ENCODE results near the gene NHLRC2.

- no peak for TF ChIP-seq CTCF (IDR thresholded peaks at IDR 0.05)
- TF ChIP-seq EZH2 (IDR thresholded peaks at IDR 0.05), result no peak
Observed at GRCh38 chr10:113957013-113957412, 102.6 kb downstream of the NHLRC2 start.

Data from neural progenitor cell (in vitro differentiated cells).